SK-N-SH treated with all-trans-retinoic acid at 6 μM for 48 hours (cell line): ENCODE measurements around the gene ZWILCH.

ENCODE experiments used
- ATAC-seq: fragments of 200-7000 bp; cut with Tn5 transposase; 3 replicates; pipeline ENCODE4 v1.9.1; 2020; ENCODE audit warnings: mild to moderate bottlenecking, moderate library complexity
- ARNTL ChIP-seq: fragments of 450-650 bp; formaldehyde crosslinking; IDR thresholded peaks from 2 replicates; pipeline ENCODE4 v1.5.0; 2020; ENCODE audit warnings: low read depth, mild to moderate bottlenecking, moderate library complexity, borderline replicate concordance
- BACH2 ChIP-seq: fragments of 250-450 bp; sonication (Bioruptor Pico); IDR thresholded peaks from 2 replicates; pipeline ENCODE4 v1.9.0; 2021; ENCODE audit warnings: mild to moderate bottlenecking, borderline replicate concordance
- CSDC2 ChIP-seq: fragments of 250-450 bp; sonication (Bioruptor Pico); IDR thresholded peaks from 2 replicates; pipeline ENCODE4 v1.5.0; 2020; ENCODE audit warnings: mild to moderate bottlenecking, moderate library complexity
- ESRRG ChIP-seq: fragments of 250-450 bp; sonication (Bioruptor Pico); IDR thresholded peaks from 2 replicates; pipeline ENCODE4 v1.6.1; 2021; ENCODE audit warnings: mild to moderate bottlenecking
- GLIS3 ChIP-seq: fragments of 250-450 bp; sonication (Bioruptor Pico); IDR thresholded peaks from 2 replicates; pipeline ENCODE4 v1.5.0; 2020; ENCODE audit warnings: mild to moderate bottlenecking, moderate library complexity
- ISL1 ChIP-seq: fragments of 250-450 bp; sonication (Bioruptor Pico); IDR thresholded peaks from 2 replicates; pipeline ENCODE4 v2.1.2; 2022; ENCODE audit warnings: mild to moderate bottlenecking, moderate library complexity
- OSR1 ChIP-seq: fragments of 250-450 bp; sonication (Bioruptor Pico); IDR thresholded peaks from 2 replicates; pipeline ENCODE4 v1.8.0; 2022; ENCODE audit warnings: moderate library complexity, mild to moderate bottlenecking, inconsistent platforms
- RARB ChIP-seq: fragments of 250-450 bp; sonication (Bioruptor Pico); IDR thresholded peaks from 2 replicates; pipeline ENCODE4 v1.8.0; 2021; ENCODE audit warnings: mild to moderate bottlenecking, moderate library complexity
- SNAI2 ChIP-seq: fragments of 250-450 bp; sonication (Bioruptor Pico); IDR thresholded peaks from 2 replicates; pipeline ENCODE4 v1.5.0; 2020; ENCODE audit warnings: mild to moderate bottlenecking, moderate library complexity
- TCF4 ChIP-seq: fragments of 250-450 bp; sonication (Bioruptor Pico); IDR thresholded peaks from 2 replicates; pipeline ENCODE4 v1.8.0; 2021; ENCODE audit warnings: mild to moderate bottlenecking, moderate library complexity, borderline replicate concordance
- TOX ChIP-seq: fragments of 250-450 bp; sonication (Bioruptor Pico); IDR thresholded peaks from 2 replicates; pipeline ENCODE4 v1.8.0; 2021; ENCODE audit warnings: mild to moderate bottlenecking, moderate library complexity, borderline replicate concordance
- ZC3H10 ChIP-seq: fragments of 250-450 bp; sonication (Bioruptor Pico); IDR thresholded peaks from 2 replicates; pipeline ENCODE4 v1.5.1; 2021; ENCODE audit warnings: mild to moderate bottlenecking, moderate library complexity
- ZFP3 ChIP-seq: fragments of 250-450 bp; sonication (Bioruptor Pico); IDR thresholded peaks from 2 replicates; pipeline ENCODE4 v1.5.0; 2020; ENCODE audit warnings: mild to moderate bottlenecking, moderate library complexity
- ZFP30 ChIP-seq: fragments of 450-650 bp; formaldehyde crosslinking; IDR thresholded peaks from 2 replicates; pipeline ENCODE4 v1.5.0; 2022; ENCODE audit warnings: mild to moderate bottlenecking, moderate library complexity
- ZNF565 ChIP-seq: fragments of 450-650 bp; formaldehyde crosslinking; conservative IDR thresholded peaks from 2 replicates; pipeline ENCODE4 v1.5.0; 2020; ENCODE audit warnings: low read depth, mild to moderate bottlenecking, moderate library complexity
- ZNF70 ChIP-seq: fragments of 450-650 bp; formaldehyde crosslinking; IDR thresholded peaks from 2 replicates; pipeline ENCODE4 v1.5.0; 2020; ENCODE audit warnings: mild to moderate bottlenecking, moderate library complexity
- ZNF8 ChIP-seq: fragments of 450-650 bp; formaldehyde crosslinking; IDR thresholded peaks from 2 replicates; pipeline ENCODE4 v1.5.0; 2020; ENCODE audit warnings: mild to moderate bottlenecking, moderate library complexity
- TF ChIP-seq, protein P1 (sequence below): fragments of 250-450 bp; sonication (Bioruptor Pico); IDR thresholded peaks from 2 replicates; pipeline ENCODE4 v1.5.1; 2021; ENCODE audit warnings: mild to moderate bottlenecking, moderate library complexity
- TF ChIP-seq, protein P2 (sequence below): fragments of 250-450 bp; sonication (Bioruptor Pico); IDR thresholded peaks from 2 replicates; pipeline ENCODE4 v1.5.0; 2020; ENCODE audit warnings: mild to moderate bottlenecking, moderate library complexity
- TF ChIP-seq, protein P3 (sequence below): fragments of 250-450 bp; sonication (Bioruptor Pico); IDR thresholded peaks from 2 replicates; pipeline ENCODE4 v1.5.1; 2020; ENCODE audit warnings: low read depth, mild to moderate bottlenecking, moderate library complexity
- TF ChIP-seq, protein P4 (sequence below): fragments of 250-450 bp; sonication (Bioruptor Pico); IDR thresholded peaks from 2 replicates; pipeline ENCODE4 v1.8.0; 2021; ENCODE audit warnings: low read depth, mild to moderate bottlenecking, moderate library complexity, borderline replicate concordance

Gene ZWILCH

DNA sequence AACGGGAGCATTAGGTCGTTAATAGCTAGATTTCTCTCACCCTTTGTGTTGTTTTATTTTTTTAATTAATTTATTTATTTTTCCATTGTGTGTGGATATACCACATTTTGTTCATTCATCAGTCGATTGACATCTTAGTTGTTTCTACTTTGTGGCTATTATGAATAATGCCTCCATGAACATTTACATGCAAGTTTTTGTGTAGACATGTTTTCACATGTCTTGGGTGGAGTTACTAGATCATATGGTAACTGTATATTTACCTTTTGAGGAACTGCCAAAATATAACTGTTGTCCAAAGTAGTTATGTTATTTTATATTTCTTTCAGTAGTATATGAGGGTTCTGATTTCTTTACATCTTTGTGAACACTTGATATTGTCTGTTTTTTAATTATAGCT, 18.8 kb downstream of the ZWILCH start:
- TF ChIP-seq ZNF565 (CRISPR knock-in tag): no peak
- TF ChIP-seq, protein P1, sequence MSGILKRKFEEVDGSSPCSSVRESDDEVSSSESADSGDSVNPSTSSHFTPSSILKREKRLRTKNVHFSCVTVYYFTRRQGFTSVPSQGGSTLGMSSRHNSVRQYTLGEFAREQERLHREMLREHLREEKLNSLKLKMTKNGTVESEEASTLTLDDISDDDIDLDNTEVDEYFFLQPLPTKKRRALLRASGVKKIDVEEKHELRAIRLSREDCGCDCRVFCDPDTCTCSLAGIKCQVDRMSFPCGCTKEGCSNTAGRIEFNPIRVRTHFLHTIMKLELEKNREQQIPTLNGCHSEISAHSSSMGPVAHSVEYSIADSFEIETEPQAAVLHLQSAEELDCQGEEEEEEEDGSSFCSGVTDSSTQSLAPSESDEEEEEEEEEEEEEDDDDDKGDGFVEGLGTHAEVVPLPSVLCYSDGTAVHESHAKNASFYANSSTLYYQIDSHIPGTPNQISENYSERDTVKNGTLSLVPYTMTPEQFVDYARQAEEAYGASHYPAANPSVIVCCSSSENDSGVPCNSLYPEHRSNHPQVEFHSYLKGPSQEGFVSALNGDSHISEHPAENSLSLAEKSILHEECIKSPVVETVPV (CRISPR knock-in tag): no peak
- no peak for ATAC-seq

DNA sequence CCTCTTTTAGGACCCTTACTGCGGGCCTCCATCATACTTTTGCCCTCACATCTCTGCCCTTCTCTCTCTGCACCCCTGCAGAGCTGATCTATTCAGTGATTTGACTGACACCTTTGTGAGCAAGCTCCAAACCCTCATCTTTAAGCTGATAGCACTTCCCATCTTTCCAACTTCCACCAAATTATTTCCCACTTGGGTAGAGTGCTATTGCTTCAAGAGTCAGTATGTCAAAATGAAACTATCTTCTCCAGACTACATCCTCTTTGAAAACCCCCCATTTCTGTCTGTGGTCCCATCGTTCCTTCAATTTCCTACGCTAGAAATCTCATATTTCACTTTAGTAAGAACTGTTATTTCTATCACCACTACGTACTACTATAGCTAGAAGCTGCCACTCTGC, 19.7 kb downstream of the ZWILCH start:
- no peak for TF ChIP-seq ISL1 (CRISPR knock-in tag)
- no peak for TF ChIP-seq CSDC2 (CRISPR knock-in tag)
- no peak for TF ChIP-seq ESRRG (CRISPR knock-in tag)
- TF ChIP-seq ZNF8: no peak
- TF ChIP-seq TOX (CRISPR knock-in tag): no peak
- TF ChIP-seq, protein P2, sequence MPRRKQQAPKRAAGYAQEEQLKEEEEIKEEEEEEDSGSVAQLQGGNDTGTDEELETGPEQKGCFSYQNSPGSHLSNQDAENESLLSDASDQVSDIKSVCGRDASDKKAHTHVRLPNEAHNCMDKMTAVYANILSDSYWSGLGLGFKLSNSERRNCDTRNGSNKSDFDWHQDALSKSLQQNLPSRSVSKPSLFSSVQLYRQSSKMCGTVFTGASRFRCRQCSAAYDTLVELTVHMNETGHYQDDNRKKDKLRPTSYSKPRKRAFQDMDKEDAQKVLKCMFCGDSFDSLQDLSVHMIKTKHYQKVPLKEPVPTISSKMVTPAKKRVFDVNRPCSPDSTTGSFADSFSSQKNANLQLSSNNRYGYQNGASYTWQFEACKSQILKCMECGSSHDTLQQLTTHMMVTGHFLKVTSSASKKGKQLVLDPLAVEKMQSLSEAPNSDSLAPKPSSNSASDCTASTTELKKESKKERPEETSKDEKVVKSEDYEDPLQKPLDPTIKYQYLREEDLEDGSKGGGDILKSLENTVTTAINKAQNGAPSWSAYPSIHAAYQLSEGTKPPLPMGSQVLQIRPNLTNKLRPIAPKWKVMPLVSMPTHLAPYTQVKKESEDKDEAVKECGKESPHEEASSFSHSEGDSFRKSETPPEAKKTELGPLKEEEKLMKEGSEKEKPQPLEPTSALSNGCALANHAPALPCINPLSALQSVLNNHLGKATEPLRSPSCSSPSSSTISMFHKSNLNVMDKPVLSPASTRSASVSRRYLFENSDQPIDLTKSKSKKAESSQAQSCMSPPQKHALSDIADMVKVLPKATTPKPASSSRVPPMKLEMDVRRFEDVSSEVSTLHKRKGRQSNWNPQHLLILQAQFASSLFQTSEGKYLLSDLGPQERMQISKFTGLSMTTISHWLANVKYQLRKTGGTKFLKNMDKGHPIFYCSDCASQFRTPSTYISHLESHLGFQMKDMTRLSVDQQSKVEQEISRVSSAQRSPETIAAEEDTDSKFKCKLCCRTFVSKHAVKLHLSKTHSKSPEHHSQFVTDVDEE (CRISPR knock-in tag): no peak
- TF ChIP-seq RARB (CRISPR knock-in tag): no peak
- TF ChIP-seq ZFP3: no peak
- no peak for TF ChIP-seq ZC3H10
- no peak for TF ChIP-seq BACH2
- TF ChIP-seq OSR1 (CRISPR knock-in tag): no peak
- no peak for TF ChIP-seq ARNTL (CRISPR knock-in tag)
- TF ChIP-seq, protein P1 (CRISPR knock-in tag): no peak
- TF ChIP-seq SNAI2 (CRISPR knock-in tag): no peak
- no peak for TF ChIP-seq TCF4
- no peak for TF ChIP-seq ZFP30 (CRISPR knock-in tag)
- TF ChIP-seq ZNF70 (CRISPR knock-in tag): no peak
- TF ChIP-seq, protein P3, sequence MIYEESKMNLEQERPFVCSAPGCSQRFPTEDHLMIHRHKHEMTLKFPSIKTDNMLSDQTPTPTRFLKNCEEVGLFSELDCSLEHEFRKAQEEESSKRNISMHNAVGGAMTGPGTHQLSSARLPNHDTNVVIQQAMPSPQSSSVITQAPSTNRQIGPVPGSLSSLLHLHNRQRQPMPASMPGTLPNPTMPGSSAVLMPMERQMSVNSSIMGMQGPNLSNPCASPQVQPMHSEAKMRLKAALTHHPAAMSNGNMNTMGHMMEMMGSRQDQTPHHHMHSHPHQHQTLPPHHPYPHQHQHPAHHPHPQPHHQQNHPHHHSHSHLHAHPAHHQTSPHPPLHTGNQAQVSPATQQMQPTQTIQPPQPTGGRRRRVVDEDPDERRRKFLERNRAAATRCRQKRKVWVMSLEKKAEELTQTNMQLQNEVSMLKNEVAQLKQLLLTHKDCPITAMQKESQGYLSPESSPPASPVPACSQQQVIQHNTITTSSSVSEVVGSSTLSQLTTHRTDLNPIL (CRISPR knock-in tag): no peak
- no peak for ATAC-seq

DNA sequence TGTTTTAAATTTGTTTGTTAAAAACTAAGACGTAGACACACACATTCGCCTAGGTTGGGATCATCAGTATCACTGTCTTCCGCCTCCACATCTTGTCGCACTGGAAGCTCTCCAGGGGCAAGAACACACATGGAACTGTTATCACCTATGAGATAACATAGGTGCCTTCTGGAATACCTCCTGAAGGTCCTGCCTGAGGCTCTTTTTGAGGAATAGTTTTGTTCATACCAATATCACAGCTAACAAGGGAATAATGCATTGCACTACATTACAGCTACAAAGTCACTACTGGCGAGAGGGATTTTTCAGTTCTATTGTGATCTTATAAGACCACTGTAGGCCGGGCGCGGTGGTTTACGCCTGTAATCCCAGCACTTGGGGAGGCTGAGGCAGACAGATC, 29.9 kb downstream of the ZWILCH start:
- TF ChIP-seq GLIS3 (CRISPR knock-in tag): no peak
- TF ChIP-seq CSDC2 (CRISPR knock-in tag): no peak
- TF ChIP-seq, protein P1 (CRISPR knock-in tag): no peak
- TF ChIP-seq ZC3H10: no peak
- no peak for TF ChIP-seq ZNF70 (CRISPR knock-in tag)
- TF ChIP-seq ZNF8: no peak
- TF ChIP-seq, protein P4, sequence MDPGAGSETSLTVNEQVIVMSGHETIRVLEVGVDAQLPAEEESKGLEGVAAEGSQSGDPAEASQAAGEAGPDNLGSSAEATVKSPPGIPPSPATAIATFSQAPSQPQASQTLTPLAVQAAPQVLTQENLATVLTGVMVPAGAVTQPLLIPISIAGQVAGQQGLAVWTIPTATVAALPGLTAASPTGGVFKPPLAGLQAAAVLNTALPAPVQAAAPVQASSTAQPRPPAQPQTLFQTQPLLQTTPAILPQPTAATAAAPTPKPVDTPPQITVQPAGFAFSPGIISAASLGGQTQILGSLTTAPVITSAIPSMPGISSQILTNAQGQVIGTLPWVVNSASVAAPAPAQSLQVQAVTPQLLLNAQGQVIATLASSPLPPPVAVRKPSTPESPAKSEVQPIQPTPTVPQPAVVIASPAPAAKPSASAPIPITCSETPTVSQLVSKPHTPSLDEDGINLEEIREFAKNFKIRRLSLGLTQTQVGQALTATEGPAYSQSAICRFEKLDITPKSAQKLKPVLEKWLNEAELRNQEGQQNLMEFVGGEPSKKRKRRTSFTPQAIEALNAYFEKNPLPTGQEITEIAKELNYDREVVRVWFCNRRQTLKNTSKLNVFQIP (CRISPR knock-in tag): no peak
- TF ChIP-seq ESRRG (CRISPR knock-in tag): no peak
- no peak for ATAC-seq
